PC-3 (cell line): Measurements from ENCODE around the gene SEC24B.

Source experiments
- EZH2 ChIP-seq: fragments of 300-600 bp; sonication (generic); IDR thresholded peaks from one replicate; pipeline ENCODE4 v1.6.1; 2017; ENCODE audit warnings: antibody characterized with exemption, mild to moderate bottlenecking, low read length; ENCODE audit not compliant: unreplicated experiment
- EZH2phosphoT487 ChIP-seq: fragments of 300-600 bp; sonication (generic); IDR thresholded peaks from 2 replicates; pipeline ENCODE4 v1.6.1; 2018; ENCODE audit warnings: mild to moderate bottlenecking, antibody characterized with exemption, low read length, borderline replicate concordance
- TF ChIP-seq, protein P1 (sequence below): fragments of 300-600 bp; sonication (generic); conservative IDR thresholded peaks from 2 replicates; pipeline ENCODE4 v1.5.1; 2017; ENCODE audit warnings: antibody characterized with exemption, low read depth, mild to moderate bottlenecking, low read length

DNA sequence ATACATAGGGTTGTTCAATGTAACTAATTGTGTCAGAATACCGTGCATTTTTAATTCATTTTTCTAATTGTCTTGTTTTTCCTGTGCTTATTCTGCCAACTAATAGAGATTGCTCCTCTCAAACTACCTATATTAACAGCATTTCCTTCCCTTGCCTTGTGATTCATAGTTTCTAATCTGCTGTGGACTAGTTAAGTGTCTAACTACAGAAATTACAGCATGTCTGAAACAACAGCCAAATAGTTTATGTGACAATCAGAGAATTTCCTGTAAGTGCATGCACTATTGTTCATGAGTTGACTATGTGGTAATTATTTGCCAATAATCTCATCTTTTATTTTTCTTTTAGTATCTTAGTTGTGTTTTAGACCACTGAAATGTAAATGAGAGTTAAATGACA is 4.1 kb upstream of the SEC24B start:
- TF ChIP-seq EZH2 (no peak), EZH2phosphoT487 (no peak)
- TF ChIP-seq, protein P1, sequence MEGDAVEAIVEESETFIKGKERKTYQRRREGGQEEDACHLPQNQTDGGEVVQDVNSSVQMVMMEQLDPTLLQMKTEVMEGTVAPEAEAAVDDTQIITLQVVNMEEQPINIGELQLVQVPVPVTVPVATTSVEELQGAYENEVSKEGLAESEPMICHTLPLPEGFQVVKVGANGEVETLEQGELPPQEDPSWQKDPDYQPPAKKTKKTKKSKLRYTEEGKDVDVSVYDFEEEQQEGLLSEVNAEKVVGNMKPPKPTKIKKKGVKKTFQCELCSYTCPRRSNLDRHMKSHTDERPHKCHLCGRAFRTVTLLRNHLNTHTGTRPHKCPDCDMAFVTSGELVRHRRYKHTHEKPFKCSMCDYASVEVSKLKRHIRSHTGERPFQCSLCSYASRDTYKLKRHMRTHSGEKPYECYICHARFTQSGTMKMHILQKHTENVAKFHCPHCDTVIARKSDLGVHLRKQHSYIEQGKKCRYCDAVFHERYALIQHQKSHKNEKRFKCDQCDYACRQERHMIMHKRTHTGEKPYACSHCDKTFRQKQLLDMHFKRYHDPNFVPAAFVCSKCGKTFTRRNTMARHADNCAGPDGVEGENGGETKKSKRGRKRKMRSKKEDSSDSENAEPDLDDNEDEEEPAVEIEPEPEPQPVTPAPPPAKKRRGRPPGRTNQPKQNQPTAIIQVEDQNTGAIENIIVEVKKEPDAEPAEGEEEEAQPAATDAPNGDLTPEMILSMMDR = no peak
